GM10266 (cell line): ENCODE results near the gene LY6G6C.
"Not testable (repeated sequence)": the region's sequence is repeated elsewhere in the genome, so short reads cannot be mapped to it uniquely, and the experiment has no call there.

Experiments
- DNase-seq: peaks from one replicate; pipeline ENCODE4 v3.0.0; 2012; ENCODE audit errors: extremely low spot score
- TF ChIP-seq, protein P1 (sequence below): IDR thresholded peaks from 2 replicates; pipeline ENCODE4 v1.5.1; 2012; ENCODE audit warnings: mild to moderate bottlenecking, low read depth; ENCODE audit not compliant: control insufficient read depth, insufficient read depth; ENCODE audit errors: missing control alignments

LY6G6C gene

DNA sequence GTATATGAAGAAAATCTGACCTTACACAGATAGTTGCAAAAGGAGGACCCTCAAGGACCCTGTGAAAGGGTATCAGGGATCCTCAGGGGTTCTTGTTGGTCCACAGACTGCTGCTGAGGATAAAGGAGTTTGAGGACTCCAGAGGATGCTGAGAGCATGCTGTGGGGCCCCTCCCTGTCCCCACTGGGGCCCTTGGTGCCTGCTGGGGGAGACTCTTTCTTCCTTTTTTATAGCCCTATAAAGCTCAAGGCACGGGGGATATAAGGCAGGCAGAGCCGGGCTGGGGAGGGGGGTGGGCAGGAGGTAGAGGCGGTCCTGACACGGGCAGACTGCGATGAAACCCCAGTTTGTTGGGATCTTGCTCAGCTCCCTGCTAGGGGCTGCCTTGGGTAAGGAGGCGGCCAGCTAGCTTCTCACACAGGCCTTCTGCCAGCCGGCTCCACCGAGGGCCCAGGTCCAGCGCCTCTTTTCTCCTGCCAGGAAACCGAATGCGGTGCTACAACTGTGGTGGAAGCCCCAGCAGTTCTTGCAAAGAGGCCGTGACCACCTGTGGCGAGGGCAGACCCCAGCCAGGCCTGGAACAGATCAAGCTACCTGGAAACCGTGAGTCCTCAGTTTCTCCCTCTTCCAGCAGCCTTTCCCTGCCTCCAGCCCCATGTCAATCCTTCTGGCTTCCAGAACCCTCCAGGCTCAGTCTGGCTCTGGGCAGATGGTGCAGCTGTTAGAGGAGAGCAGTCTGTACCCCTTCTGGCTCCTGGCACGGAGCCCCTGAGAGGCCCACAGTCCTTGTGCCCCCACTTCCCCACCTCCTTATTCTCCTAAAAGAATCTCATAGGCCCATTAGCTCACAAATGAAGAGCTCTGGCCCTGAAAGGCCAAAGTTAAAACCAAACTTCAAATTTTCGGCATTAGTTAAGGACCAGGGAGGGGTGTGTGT, 6.3 kb downstream of the LY6G6C start, which contains the start of gene LY6G6D:
Gene LY6G6D, plus strand, starts transcription at position 327 of the 937 bp plus-strand sequence. Its CDS starts 8 bp downstream, at position 335.
- TF ChIP-seq, protein P1, sequence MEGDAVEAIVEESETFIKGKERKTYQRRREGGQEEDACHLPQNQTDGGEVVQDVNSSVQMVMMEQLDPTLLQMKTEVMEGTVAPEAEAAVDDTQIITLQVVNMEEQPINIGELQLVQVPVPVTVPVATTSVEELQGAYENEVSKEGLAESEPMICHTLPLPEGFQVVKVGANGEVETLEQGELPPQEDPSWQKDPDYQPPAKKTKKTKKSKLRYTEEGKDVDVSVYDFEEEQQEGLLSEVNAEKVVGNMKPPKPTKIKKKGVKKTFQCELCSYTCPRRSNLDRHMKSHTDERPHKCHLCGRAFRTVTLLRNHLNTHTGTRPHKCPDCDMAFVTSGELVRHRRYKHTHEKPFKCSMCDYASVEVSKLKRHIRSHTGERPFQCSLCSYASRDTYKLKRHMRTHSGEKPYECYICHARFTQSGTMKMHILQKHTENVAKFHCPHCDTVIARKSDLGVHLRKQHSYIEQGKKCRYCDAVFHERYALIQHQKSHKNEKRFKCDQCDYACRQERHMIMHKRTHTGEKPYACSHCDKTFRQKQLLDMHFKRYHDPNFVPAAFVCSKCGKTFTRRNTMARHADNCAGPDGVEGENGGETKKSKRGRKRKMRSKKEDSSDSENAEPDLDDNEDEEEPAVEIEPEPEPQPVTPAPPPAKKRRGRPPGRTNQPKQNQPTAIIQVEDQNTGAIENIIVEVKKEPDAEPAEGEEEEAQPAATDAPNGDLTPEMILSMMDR: no peak
- no peak for DNase-seq

- DNase-seq: no peak
- TF ChIP-seq, protein P1: no peak
These were observed 7.4 kb downstream of the LY6G6C start for GRCh38 chr6:31713991-31714684.

- no peak for DNase-seq
- TF ChIP-seq, protein P1: no peak
These were observed 8.1 kb downstream of the LY6G6C start for GRCh38 chr6:31713465-31713864.

DNA sequence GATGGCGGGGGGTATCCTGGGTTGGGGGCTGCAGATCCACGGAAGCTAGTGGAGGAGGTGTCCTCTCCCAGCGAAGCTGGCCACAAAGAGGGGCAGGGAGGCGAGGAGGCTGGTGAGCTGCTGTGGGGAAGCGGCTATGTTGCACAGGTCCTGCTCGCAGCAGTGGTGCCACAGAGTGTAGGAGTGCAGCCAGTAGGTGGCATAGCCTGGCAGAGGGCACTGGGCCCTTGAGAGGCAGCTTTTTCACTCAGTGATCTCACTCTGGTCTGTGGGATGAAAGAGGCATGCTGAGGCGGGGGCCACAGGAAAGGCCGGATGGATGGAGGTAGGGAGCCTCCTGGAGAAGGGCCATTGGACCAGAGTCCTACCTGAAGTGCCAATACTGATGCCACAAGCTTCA, 9.2 kb downstream of the LY6G6C start:
- no peak for DNase-seq
- TF ChIP-seq, protein P1: no peak

GRCh38 chr6:31711233-31711632, 10.3 kb downstream of the LY6G6C start:
- DNase-seq: no peak
- TF ChIP-seq, protein P1: no peak

DNA sequence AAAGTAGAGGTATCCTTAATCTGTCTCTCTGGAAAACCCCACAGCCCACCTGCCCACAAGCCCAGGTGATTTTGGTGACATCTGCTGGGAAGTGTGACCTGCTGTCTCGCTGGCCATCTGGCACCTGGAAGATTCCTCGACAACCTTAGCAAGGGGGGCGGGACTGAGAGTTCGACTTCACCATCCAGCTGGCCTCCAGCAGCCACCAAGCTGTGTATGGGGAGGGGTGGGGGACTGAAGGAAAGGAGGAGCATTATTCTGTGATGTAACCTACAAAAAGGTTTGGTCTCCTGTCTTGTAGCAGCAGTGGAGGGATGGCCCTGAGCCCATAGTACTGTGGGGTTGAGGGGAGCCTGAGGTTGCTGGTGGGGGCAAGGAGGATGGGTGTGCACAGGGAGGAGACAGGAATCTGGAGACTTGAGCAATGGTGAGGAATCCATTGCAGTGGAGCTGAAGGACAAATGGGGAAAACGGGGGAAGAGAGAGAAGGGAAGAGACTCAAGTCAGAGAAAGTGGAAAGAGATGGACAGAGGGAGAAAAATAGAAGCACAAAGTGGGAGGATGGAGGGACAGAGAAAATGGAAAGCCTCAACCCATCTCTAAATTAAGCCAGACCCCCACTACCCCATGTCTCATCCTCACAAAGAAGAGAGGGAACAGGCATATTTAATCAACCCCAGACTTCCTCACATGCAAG, 10.9 kb downstream of the LY6G6C start:
- DNase-seq: no peak
- TF ChIP-seq, protein P1: no peak

DNA sequence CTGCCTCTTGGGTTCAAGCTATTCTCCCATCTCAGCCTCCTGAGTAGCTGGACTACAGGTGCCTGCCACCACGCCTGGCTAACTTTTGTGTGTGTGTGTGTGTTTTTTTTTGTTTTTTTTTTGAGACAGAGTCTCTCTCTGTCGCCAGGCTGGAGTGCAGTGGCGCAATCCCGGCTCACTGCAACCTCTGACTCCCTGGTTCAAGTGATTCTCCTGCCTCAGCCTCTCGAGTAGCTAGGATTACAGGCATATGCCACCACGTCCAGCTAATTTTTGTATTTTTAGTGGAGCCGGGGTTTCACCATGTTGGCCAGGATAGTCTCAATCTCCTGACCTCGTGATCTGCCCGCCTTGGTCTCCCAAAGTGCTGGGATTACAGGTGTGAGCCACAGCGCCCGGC, 12.4 kb downstream of the LY6G6C start:
- DNase-seq: not testable (repeated sequence)
